ENCODE measurements around the gene NTF4. TPM values are rescaled to one million over a fixed set of nuclear protein-coding genes. Genes with fewer than 3 reads are reported as not detected.

The NTF4 gene
- total and polyA plus RNA-seq, 2 of the 13 experiments (the other 11 are each of a cell fraction or from before 2014, with no cell fraction given): not detected

GRCh38 chr19:49085020-49085867 lies 20.6 kb upstream of the NTF4 start, which contains the start of gene SNRNP70 (continued):
- TF ChIP-seq ZNF512B (CRISPR knock-in tag; IDR thresholded peaks at IDR 0.05; ENCODE audit: borderline replicate concordance) (peak; percentile 17; the same call in 1 of the 2 replicates), ZNF496 (CRISPR knock-in tag; IDR thresholded peaks at IDR 0.05; ENCODE audit: insufficient replicate concordance) (no peak), NFE2L1 (CRISPR knock-in tag; IDR thresholded peaks at IDR 0.05; ENCODE audit: borderline replicate concordance) (no peak), ZNF180 (CRISPR knock-in tag; IDR thresholded peaks at IDR 0.05; ENCODE audit: borderline replicate concordance, low read depth) (0 out of 2 replicates have a peak, but pooled peaks have one; percentile 36), NCOA5 (CRISPR knock-in tag; IDR thresholded peaks at IDR 0.05) (0 out of 2 replicates have a peak, but pooled peaks have one; percentile 36), NCOR1 (IDR thresholded peaks at IDR 0.05; ENCODE audit: borderline replicate concordance, low read length) (no peak), SRSF9 (IDR thresholded peaks at IDR 0.05; ENCODE audit: borderline replicate concordance, insufficient read depth, low read depth, low read length, poor library complexity, severe bottlenecking) (no peak), ZNF296 (CRISPR knock-in tag; conservative IDR thresholded peaks at IDR 0.05) (peak; percentile 92), GFI1 (CRISPR knock-in tag; IDR thresholded peaks at IDR 0.05; ENCODE audit: borderline replicate concordance) (peak; percentile 75; the same call in 1 of the 2 replicates), ZNF781 (CRISPR knock-in tag; IDR thresholded peaks at IDR 0.05; ENCODE audit: borderline replicate concordance, not compliant biosample characterization) (peak; percentile 64), ZBTB1 (CRISPR knock-in tag; IDR thresholded peaks at IDR 0.05; ENCODE audit: borderline replicate concordance) (no peak), ZNF414 (CRISPR knock-in tag; IDR thresholded peaks at IDR 0.05) (peak; percentile 83), RFX3 (CRISPR knock-in tag; IDR thresholded peaks at IDR 0.05) (no peak), CREB1 (IDR thresholded peaks at IDR 0.05) (peak; percentile 68), CREB1 (CRISPR knock-in tag; IDR thresholded peaks at IDR 0.05) (peak; percentile 75), SETDB1 (CRISPR knock-in tag; IDR thresholded peaks at IDR 0.05; ENCODE audit: borderline replicate concordance) (no peak), ZNF576 (CRISPR knock-in tag; IDR thresholded peaks at IDR 0.05) (no peak)

Measured in HepG2 (cell line).